ENCODE data around the gene STAT3. TPM values are rescaled to one million over a fixed set of nuclear protein-coding genes. Genes with fewer than 3 reads are reported as not detected.

STAT3 gene
- polyA plus RNA-seq, 2 of the 4 experiments (the other 2 are of a cell fraction), result 72.8 to 97.8 TPM

DNA sequence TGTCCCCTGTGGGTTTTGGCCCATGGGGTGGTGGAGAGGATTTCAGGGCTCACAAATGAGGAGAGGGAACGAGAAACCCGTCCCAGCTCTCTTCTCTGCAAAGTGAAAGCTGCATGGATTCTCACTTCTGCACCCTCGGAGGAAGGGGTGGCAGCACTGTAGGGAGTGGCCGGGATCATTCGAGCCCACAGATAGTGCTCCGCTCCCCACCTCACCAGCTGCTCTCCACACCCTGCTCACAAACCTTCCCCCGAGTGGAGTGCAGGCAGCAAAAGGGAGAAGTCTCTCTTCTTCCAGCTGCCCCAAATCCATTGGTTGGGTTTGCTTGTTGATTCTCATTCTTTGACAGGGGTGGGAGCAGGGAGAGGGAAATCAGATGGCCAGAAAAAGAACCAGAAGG lies 79.8 kb downstream of the STAT3 start:
- H3K9me3 ChIP-seq, result no peaks in the 10 kb centered on the region
- no peak overlapping the region for H3K4me3 ChIP-seq
- peaks cover 13% of the 10 kb centered on the region for H3K4me1 ChIP-seq
- 87% methylated on average over 7 of the region's 7 CpGs for WGBS (ENCODE audit: missing lambda C conversion rate)
- H3K4me2 ChIP-seq, result no peak overlapping the region
- no peak for ATAC-seq
- no peak for TF ChIP-seq RARB (CRISPR knock-in tag; IDR thresholded peaks at IDR 0.05)
- TF ChIP-seq, protein P1, sequence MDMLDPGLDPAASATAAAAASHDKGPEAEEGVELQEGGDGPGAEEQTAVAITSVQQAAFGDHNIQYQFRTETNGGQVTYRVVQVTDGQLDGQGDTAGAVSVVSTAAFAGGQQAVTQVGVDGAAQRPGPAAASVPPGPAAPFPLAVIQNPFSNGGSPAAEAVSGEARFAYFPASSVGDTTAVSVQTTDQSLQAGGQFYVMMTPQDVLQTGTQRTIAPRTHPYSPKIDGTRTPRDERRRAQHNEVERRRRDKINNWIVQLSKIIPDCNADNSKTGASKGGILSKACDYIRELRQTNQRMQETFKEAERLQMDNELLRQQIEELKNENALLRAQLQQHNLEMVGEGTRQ (IDR thresholded peaks at IDR 0.05), result no peak
- TF ChIP-seq, protein P2, sequence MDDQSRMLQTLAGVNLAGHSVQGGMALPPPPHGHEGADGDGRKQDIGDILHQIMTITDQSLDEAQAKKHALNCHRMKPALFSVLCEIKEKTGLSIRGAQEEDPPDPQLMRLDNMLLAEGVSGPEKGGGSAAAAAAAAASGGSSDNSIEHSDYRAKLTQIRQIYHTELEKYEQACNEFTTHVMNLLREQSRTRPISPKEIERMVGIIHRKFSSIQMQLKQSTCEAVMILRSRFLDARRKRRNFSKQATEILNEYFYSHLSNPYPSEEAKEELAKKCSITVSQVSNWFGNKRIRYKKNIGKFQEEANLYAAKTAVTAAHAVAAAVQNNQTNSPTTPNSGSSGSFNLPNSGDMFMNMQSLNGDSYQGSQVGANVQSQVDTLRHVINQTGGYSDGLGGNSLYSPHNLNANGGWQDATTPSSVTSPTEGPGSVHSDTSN (IDR thresholded peaks at IDR 0.05), result no peak
- CTCF ChIA-PET, result interaction anchor here (1.0 to 31.0 kb wide), 15 partner anchors 9 to 220 kb away, joined by 3 to 1360 read pairs (median 9); partner anchors contain the start of genes CAVIN1, STAT3 and STAT5A
- POLR2A ChIA-PET, result interaction anchor here (1.1 kb wide), 1 partner anchor 98 kb away, joined by 4 read pairs; no protein-coding TSS in a partner anchor
- H3K27ac ChIP-seq, result no peak overlapping the region
- no peak for DNase-seq (ENCODE audit: low read depth in 1 of 2, low spot score in 1 of 2)
- FAIRE-seq, result no peak

DNA sequence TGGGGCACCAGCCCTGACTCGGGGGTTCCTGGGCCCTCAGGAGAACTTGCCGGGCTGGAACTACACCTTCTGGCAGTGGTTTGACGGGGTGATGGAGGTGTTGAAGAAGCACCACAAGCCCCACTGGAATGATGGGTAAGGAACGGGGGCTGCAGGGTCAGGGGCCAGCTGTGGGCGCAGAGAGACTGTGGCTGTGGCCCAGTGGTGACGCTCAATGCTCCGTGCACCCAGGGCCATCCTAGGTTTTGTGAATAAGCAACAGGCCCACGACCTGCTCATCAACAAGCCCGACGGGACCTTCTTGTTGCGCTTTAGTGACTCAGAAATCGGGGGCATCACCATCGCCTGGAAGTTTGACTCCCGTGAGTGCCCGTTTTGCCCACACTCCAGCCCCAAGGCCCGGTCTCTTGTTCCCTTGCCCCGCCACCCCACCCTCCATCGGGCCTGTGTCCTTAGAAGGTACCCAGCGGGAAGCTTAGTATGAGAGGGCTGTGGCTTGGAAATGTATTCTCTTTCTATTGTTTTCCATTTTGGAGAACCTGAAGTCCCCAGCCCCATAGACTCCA lies 80.8 kb downstream of the STAT3 start:
- peaks cover 9% of the 10 kb centered on the region for H3K4me1 ChIP-seq
- ChIA-PET POLR2A (no interaction called here), CTCF (interaction anchor here (6.8 to 31.0 kb wide), 5 partner anchors 14 to 221 kb away, joined by 65 to 1360 read pairs (median 179); partner anchors contain the start of gene STAT3)
- no peaks in the 10 kb centered on the region for H3K9me3 ChIP-seq
- FAIRE-seq (no peak), ATAC-seq (no peak), DNase-seq (ENCODE audit: low read depth in 1 of 2, low spot score in 1 of 2) (no peak)
- WGBS (ENCODE audit: missing lambda C conversion rate), result 93% methylated on average over 19 of the region's 19 CpGs
- H3K4me3 ChIP-seq, result no peak overlapping the region
- H3K27ac ChIP-seq, result no peak overlapping the region
- H3K4me2 ChIP-seq, result no peak overlapping the region
- no peak for TF ChIP-seq HEYL (CRISPR knock-in tag; IDR thresholded peaks at IDR 0.05)
- no peak for TF ChIP-seq SREBF2 (IDR thresholded peaks at IDR 0.05)
- TF ChIP-seq KDM1A (IDR thresholded peaks at IDR 0.05; ENCODE audit: low read depth), result no peak
- TF ChIP-seq POLR2A (IDR thresholded peaks at IDR 0.05; ENCODE audit: low read length), result no peak
- TF ChIP-seq CEBPB (IDR thresholded peaks at IDR 0.05), result no peak
- no peak for TF ChIP-seq NR3C1 (IDR thresholded peaks at IDR 0.05)
- TF ChIP-seq CHD4 (IDR thresholded peaks at IDR 0.05; ENCODE audit: borderline replicate concordance), result no peak
- TF ChIP-seq, protein P3, sequence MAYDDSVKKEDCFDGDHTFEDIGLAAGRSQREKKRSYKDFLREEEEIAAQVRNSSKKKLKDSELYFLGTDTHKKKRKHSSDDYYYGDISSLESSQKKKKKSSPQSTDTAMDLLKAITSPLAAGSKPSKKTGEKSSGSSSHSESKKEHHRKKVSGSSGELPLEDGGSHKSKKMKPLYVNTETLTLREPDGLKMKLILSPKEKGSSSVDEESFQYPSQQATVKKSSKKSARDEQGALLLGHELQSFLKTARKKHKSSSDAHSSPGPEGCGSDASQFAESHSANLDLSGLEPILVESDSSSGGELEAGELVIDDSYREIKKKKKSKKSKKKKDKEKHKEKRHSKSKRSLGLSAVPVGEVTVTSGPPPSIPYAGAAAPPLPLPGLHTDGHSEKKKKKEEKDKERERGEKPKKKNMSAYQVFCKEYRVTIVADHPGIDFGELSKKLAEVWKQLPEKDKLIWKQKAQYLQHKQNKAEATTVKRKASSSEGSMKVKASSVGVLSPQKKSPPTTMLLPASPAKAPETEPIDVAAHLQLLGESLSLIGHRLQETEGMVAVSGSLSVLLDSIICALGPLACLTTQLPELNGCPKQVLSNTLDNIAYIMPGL (CRISPR knock-in tag; IDR thresholded peaks at IDR 0.05; ENCODE audit: borderline replicate concordance), result no peak
- TF ChIP-seq EHF (CRISPR knock-in tag; IDR thresholded peaks at IDR 0.05), result no peak
- TF ChIP-seq, protein P2 (IDR thresholded peaks at IDR 0.05), result no peak
- TF ChIP-seq, protein P4, sequence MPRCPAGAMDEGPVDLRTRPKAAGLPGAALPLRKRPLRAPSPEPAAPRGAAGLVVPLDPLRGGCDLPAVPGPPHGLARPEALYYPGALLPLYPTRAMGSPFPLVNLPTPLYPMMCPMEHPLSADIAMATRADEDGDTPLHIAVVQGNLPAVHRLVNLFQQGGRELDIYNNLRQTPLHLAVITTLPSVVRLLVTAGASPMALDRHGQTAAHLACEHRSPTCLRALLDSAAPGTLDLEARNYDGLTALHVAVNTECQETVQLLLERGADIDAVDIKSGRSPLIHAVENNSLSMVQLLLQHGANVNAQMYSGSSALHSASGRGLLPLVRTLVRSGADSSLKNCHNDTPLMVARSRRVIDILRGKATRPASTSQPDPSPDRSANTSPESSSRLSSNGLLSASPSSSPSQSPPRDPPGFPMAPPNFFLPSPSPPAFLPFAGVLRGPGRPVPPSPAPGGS (IDR thresholded peaks at IDR 0.05), result no peak
- TF ChIP-seq CBX2 (IDR thresholded peaks at IDR 0.05; ENCODE audit: borderline replicate concordance, low read depth), result no peak
- TF ChIP-seq ZSCAN20 (CRISPR knock-in tag; IDR thresholded peaks at IDR 0.05), result no peak

DNA sequence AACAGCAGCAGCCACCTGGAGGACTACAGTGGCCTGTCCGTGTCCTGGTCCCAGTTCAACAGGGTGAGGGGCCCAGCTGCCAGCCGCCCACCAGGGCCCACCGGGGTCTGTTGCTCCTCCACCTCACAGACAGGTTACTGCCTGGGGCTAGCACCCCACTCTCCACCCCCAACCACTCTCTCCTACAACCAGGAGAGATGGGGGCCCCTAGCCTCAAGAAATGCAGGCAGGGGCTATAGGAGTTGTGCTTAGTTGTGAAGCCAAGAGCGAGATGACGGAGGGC lies 81.9 kb downstream of the STAT3 start:
- ChIA-PET CTCF (interaction anchor here (1.0 to 11.2 kb wide), 5 partner anchors 17 to 282 kb away, joined by 3 to 179 read pairs (median 4); no protein-coding TSS in a partner anchor), POLR2A (no interaction called here)
- Histone ChIP-seq H3K27ac (no peak overlapping the region), H3K4me2 (no peak overlapping the region), H3K4me1 (no peaks in the 10 kb centered on the region; the same call in 2 of the 3 replicates), H3K9me3 (no peaks in the 10 kb centered on the region), H3K4me3 (no peak overlapping the region)
- FAIRE-seq (no peak), DNase-seq (ENCODE audit: low read depth in 1 of 2, low spot score in 1 of 2) (no peak), ATAC-seq (no peak)
- 75% methylated on average over 5 of the region's 5 CpGs for WGBS (ENCODE audit: missing lambda C conversion rate)
- TF ChIP-seq, protein P5, sequence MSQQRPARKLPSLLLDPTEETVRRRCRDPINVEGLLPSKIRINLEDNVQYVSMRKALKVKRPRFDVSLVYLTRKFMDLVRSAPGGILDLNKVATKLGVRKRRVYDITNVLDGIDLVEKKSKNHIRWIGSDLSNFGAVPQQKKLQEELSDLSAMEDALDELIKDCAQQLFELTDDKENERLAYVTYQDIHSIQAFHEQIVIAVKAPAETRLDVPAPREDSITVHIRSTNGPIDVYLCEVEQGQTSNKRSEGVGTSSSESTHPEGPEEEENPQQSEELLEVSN (IDR thresholded peaks at IDR 0.05; ENCODE audit: borderline replicate concordance, low read depth), result no peak
- TF ChIP-seq, protein P1 (IDR thresholded peaks at IDR 0.05), result no peak
- TF ChIP-seq CHD4 (IDR thresholded peaks at IDR 0.05; ENCODE audit: borderline replicate concordance), result no peak
- no peak for TF ChIP-seq ZFP36 (IDR thresholded peaks at IDR 0.05; ENCODE audit: borderline replicate concordance, partially characterized antibody)
- no peak for TF ChIP-seq CHD2 (IDR thresholded peaks at IDR 0.05; ENCODE audit: low read length, partially characterized antibody)
- TF ChIP-seq, protein P6, sequence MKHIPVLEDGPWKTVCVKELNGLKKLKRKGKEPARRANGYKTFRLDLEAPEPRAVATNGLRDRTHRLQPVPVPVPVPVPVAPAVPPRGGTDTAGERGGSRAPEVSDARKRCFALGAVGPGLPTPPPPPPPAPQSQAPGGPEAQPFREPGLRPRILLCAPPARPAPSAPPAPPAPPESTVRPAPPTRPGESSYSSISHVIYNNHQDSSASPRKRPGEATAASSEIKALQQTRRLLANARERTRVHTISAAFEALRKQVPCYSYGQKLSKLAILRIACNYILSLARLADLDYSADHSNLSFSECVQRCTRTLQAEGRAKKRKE (CRISPR knock-in tag; IDR thresholded peaks at IDR 0.05; ENCODE audit: low read depth), result no peak
- TF ChIP-seq RARB (CRISPR knock-in tag; IDR thresholded peaks at IDR 0.05), result no peak
